ENCODE results near the gene KRTAP10-9.

KRTAP10-9 gene

GRCh38 chr21:44667612-44668011 lies 40.7 kb downstream of the KRTAP10-9 start:
- no peak for DNase-seq

GRCh38 chr21:44670642-44671432 lies 43.9 kb downstream of the KRTAP10-9 start:
- no peak for DNase-seq

GRCh38 chr21:44671911-44672310 lies 45.0 kb downstream of the KRTAP10-9 start:
- DNase-seq: no peak

- no peak for DNase-seq
Observed at GRCh38 chr21:44677881-44678280, 51.0 kb downstream of the KRTAP10-9 start.
